ENCODE results near the gene C16orf86.

DNA sequence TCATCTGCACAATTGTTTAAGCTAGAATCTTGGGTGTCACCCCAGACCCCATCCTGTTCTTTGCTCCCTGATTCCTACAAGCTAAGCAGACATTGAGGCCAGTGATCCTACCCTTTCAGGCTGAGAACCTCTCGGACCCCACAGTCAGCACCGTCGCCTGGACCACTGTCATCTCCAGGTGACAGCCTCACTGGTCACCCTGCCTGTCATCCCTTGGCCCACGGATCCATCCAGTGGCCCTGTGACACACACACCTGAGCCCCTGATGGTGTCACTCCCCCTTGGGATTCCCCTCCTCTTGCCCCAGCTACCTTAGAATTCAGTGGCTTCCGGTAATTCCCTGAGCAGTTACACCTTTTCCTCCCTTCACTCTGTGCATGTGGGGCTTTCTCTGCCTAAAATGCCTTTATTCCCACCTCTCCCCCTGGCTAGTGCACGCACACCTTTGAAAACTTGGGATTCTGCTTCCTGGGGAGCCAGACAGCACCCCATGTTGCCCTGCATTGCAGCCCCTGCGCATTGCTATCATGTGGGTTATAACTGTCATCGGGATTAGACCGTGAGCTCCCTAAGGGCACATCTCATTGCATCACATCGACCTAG is 3.0 kb downstream of the C16orf86 start:
- TF ChIP-seq, protein P1, sequence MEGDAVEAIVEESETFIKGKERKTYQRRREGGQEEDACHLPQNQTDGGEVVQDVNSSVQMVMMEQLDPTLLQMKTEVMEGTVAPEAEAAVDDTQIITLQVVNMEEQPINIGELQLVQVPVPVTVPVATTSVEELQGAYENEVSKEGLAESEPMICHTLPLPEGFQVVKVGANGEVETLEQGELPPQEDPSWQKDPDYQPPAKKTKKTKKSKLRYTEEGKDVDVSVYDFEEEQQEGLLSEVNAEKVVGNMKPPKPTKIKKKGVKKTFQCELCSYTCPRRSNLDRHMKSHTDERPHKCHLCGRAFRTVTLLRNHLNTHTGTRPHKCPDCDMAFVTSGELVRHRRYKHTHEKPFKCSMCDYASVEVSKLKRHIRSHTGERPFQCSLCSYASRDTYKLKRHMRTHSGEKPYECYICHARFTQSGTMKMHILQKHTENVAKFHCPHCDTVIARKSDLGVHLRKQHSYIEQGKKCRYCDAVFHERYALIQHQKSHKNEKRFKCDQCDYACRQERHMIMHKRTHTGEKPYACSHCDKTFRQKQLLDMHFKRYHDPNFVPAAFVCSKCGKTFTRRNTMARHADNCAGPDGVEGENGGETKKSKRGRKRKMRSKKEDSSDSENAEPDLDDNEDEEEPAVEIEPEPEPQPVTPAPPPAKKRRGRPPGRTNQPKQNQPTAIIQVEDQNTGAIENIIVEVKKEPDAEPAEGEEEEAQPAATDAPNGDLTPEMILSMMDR (IDR thresholded peaks at IDR 0.05; ENCODE audit: insufficient read depth, low read length, poor library complexity, severe bottlenecking): no peak
- TF ChIP-seq EZH2phosphoT487 (conservative IDR thresholded peaks at IDR 0.05; ENCODE audit: low read length): no peak
